DMS53 (cell line): ENCODE measurements around the gene ANKRD1.

Source experiments
- DNase-seq: peaks from one replicate; lab custom pipeline; 2025; lab: John Stamatoyannopoulos, UW

The ANKRD1 gene

GRCh38 chr10:90935581-90936275 is 14.8 kb upstream of the ANKRD1 start:
- DNase-seq, result no peak

DNA sequence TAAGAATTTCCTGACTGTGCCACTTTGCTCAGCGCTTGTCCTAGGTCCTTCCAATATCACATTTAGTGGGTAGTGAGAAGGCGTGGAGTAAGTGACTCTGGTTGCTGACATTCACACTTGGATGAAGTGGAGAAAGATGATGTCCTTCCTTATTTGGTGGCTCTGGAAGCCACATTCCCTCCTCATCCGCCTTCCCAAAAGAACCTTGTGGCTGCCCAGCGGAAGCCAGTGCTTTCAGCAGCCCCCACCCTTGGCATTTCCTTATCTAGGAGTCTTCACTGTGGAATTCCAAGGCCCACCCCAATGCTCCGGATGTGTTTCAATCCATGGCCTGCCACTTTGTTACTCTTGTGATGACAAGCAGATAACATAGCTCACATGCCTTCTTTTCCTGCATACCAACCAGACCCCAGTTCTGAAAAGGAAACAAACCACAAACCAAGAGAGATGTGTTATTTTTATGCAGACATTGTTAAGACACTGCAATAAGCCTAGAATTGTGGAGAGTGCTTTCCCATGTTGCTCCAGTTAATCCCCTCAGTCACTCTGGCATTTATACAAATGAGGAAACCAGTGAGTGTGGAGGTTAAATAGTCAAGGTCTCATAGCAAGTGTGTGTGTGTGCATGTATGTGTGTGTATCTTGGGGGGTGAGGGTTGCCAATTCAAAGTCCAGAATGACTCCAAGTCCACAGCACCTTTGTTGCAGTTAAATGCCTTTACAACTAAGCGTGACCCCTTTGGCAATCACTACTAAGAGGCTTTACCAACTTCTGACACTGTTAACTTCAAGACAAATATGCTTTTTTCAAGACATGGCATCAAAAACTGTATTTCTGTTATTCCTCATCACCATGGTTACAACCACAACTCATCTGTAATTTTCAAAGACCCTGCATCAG is 10.3 kb upstream of the ANKRD1 start:
- no peak for DNase-seq

DNA sequence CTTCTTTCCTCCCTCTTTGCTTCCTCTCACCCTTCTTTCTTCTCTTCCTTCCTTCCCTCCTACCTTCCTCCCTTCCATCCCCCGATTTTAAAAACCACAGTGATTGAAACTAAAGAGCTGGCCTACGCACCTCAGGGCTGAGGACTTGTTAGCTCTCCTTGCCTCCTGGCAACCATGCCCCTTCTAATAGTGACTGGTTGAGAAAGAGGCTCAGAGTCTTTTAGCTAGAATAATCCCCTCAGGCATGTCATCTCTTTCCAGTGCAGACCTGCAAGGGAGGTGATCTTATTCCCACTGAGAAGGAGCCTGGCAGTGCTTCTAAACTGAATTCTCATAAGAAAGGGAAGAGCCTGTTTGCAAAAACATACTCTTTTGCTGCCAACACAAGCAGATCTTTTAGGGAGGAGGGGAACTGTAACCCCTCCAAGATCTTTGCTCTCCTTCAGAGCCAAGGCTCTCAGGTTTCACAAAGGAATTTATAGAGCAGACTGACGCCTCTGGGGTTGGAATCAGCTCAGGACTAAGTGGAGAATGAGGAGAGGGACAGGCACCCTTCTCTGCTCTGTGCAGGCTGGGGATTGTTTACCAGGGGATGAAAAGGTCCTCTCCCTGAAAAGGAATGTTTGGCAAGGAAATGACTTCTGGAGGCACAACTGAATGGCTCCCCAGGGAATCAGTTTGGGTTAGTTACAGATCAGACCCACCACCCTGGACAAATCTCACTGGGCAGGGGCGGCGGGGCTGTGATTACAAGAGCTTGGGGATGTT is 9.4 kb upstream of the ANKRD1 start:
- DNase-seq, result no peak

- no peak for DNase-seq
Observed at GRCh38 chr10:90929179-90929578, 8.3 kb upstream of the ANKRD1 start.

- DNase-seq, result no peak
Observed at GRCh38 chr10:90927293-90927692, 6.4 kb upstream of the ANKRD1 start.

DNA sequence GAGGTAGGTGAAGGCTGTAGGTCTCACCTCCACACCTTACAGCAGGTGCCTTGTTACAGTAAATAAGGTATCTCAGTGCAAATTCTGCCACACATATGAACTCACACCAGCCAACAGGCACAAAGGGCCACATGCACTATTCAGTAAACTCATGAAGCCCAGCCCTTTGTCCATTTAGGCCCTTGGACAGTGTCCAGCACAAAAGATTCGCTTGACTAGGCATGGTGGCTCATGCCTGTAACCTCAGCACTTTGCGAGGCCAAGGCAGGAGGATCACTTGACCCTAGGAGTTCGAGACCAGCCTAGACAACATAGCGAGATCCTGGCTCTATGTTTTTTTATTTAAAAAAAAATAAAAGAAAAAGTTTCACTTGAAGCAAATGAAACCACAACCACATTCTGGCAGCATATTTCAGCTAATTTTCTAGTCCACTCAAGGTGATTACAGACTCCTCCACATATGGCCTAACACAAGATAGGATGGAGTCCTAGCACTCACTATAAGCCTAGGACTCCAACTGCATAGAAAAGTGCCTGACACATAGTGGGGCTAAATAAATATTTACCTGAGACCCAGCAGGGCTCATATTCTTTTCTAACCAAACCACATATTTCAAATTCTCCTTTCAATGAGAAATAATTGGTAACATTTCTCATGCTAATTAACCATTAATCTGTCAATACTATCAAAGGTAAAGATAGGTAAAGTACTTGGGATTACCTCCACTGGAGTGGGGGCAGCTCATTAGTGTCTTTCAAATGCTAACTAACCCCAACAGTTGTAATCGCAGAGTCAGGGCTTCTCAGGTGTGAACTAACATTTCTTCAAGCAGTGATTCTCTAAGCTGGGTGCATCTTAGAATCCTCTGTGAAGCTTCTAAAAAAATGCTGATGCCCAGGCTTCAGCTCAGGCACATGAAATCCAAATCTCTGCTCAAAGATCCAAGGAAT is 4.5 kb upstream of the ANKRD1 start:
- no peak for DNase-seq

- no peak for DNase-seq
Observed at GRCh38 chr10:90924552-90924951, 3.7 kb upstream of the ANKRD1 start.

GRCh38 chr10:90923111-90923731 is 2.3 kb upstream of the ANKRD1 start:
- no peak for DNase-seq

DNA sequence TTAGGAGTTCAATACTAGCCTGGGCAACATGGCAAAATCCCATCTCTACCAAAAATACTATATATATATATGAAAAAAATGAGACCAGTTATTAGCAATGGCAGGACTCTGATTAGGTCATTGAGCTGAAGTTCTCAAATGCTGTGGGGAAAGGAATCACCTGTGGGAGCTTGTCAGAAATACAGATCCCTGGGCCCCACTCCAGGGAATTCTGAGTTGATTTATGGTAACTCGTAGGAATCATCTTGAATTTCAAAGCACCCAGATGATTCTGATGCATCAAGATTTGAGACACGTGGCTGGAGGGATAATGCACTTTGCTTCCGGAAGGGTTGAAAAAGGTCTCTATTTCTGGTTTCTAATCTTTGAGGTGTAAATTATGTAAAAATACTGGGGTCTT is 1.0 kb upstream of the ANKRD1 start:
- no peak for DNase-seq

DNA sequence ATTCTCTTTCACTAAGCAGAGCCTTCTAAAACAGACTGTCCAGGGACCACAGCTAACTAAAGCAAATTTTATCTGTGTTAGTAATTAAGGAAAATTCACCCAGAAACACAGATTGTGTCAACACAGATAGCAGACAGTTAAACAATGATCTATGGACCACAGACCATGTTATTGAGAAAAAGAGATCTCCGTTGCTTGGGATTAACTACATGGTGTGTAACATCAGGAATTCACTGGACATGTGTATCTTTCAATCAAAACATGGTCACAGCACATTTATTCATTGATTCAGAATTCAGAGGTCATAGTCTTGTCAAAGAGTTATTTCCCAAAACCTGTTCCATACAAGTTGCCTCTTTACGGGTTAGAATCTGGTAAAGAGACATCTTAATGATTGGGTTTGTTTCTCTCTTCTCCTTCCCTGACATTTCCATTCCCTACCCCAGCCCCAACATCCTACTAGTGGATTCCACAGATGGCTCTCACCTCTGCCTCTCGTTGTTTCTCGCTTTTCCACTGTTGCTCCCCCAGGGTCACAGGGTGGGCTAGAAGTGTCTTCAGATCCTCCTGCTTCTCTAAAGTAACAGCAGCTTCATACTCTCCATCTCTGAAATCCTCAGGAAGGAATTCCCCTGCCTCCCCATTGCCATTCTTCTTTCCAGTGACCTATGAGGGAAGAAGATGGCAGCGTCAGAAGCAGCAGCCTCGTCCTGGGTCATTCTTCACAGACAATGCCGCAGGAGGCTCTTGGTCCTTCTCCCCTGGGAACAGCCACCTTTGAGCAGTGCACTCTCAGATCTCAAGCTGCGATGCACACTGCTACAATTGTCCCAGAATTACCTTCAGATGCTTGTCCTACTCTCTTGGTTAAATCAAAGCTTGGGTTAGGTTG is 958 bp downstream of the ANKRD1 start:
- DNase-seq, result no peak

DNA sequence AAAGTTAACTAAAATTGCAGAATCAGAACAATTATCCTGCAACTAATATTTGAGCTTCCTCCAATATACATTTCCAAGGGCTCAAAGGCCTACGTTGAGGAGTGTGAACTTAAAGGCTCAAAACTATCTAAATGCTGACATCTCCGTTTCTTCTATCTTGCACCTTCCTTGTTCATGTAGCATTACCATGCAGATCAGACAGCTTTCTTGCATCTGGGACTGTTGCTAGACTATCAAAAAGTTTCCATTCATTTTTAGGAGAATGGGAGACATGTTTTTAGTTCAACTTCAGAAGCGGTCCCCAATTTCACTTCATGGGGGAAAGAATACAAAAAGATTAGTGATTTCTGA is 2.9 kb downstream of the ANKRD1 start:
- no peak for DNase-seq

DNA sequence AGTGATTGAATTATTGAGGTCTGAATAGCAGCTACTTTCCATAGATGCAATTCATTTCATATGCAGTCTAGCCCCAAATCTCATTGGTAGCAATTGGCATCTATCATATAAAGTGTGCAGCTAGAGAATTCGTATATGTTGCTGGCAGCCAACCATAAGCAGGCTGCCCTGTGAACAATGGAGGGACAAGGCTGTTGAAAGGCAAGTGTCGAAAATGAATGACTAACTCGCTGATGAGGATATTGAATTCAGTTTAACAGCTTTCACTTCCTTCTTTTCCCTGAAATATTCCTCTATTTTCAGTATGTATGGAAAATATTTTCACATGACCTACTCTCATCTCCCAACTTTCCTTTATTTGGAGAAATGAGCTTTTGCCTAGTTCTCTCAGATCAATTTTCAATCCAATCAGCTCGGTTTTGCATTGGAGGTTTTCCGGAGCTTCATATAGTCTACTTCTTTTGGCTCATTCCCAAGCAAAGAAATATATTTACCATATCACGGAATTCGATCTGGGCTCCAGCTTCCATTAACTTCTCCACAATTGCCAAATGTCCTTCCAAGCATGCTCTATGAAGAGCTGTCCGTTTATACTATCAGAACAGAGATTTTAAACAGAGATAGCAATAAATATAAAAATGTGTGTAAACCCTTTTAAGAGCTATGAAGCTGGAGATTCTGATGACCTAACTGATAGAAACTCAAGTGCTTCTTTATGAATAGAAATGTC is 3.5 kb downstream of the ANKRD1 start:
- no peak for DNase-seq

DNA sequence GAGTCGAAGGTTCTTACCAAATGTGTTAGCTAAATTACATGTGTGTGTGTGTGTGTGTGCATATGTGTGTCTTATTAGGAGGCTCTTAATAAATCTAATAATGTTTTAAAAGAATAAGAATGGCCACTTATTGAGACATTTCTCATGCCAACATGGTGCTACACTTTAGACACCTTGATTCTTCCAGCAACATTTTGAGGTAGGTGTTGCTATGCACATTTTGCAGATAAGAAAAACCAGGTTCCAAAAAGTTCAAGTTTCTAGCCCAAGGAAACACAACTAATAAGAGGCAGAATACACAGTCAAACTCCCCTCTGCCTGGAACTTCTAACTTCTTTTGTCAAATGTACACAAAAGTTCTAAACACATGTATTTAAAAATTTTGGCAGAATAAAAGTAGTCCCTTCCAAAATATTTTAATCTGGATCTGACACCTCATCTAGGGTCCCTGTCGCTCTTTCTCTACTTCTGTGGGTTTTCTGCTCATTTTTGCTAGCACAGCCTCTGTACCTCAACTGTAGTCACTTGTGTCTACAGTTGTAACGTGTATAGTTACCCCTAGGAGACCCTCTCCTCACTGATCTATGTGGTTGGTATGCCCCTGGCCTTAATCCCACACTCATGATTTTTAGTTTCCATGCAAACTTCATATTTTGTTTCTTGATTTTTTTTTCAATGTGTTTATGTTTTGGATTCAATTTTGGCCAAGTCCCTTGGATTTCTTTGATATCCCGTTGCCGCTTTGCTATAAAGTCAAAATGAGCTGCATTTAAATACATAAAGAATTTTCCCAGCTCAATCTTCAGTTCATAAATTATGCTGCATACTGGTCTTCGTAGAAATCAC is 4.3 kb downstream of the ANKRD1 start:
- no peak for DNase-seq

- no peak for DNase-seq
Observed at GRCh38 chr10:90915766-90916075, 5.2 kb downstream of the ANKRD1 start.

DNA sequence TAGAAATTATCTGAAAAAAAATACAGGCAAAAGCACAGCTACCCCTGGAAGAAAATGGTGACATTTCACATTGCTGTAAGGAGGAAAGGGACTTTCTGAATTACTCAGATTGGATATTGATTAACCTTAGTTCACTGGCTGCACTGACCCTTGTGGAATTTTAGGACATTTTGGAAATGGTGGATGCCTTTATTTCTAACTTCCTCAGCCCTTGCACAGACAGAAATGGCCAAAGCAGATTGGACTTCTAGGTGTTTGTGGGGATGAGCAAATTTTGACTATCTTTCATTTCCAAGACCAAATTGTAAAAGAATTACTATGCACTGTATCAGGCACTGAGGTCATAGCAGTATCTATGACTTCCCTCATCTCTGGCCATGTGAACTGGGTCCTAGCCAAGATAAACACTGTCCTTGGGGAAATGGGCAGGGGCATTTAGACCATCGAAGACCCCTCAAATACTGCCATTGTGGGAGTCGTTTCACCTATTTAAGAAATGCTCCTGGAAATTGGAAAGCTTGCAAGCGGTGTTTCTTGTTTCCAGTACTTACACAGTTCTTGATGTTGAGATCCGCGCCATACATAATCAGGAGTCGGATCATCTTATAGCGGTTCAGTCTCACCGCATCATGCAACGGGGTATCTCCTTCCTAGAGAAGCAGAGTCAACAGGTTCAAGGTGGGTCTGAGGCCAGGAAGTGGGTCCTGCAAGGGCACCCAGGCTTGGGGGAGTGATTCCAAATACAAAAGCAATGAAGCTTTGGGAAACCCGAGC is 5.7 kb downstream of the ANKRD1 start:
- DNase-seq, result no peak

DNA sequence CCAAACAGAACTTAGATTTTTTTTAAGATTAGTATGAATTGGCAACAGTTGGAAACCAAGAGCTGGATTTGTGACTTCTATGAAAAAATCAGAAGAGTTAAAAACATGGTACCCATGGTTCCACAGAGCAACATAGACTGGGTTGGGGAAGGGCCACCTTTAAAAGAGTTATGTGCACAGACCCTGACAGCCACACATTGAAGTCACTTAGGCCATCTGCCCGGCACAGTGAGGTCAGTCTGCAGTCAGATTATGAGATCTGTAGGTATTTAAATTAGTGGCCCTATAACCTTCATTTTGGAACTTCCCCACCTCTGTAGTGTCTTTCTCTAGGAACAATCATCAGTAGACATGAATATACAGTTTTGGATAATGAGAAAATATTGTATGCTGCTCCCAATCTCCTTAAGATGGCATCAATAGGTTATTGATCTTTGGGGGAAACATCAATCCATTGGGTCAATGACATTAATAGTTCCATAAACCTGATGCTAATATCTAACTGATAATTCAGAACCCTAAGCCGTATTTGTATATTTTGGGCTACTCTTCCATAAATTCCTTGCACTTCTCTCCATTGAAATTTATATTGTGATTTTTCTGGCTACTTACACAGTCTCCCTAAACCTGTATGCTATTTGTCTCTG is 7.0 kb downstream of the ANKRD1 start:
- DNase-seq, result no peak

GRCh38 chr10:90912854-90913479 is 7.9 kb downstream of the ANKRD1 start:
- no peak for DNase-seq
